PFSK-1 (cell line): ENCODE measurements around the gene DGKZ.

Experiments
- FOXP2 ChIP-seq: optimal IDR thresholded peaks from 2 replicates; pipeline ENCODE3; 2011; ENCODE audit warnings: borderline replicate concordance, control low read depth, inconsistent platforms; ENCODE audit not compliant: insufficient read depth; ENCODE audit errors: extremely low read length, extremely low read depth
- POLR2AphosphoS5 ChIP-seq: IDR thresholded peaks from 2 replicates; pipeline ENCODE4 v1.6.1; 2012; ENCODE audit warnings: low read depth, mild to moderate bottlenecking, control low read depth, low read length, moderate library complexity
- SIN3A ChIP-seq: IDR thresholded peaks from 2 replicates; pipeline ENCODE4 v1.6.1; 2012; ENCODE audit warnings: mild to moderate bottlenecking, low read length, moderate library complexity, borderline replicate concordance; ENCODE audit not compliant: insufficient read depth
- TAF1 ChIP-seq: IDR thresholded peaks from 2 replicates; pipeline ENCODE4 v1.6.1; 2012; ENCODE audit warnings: low read length, control low read depth, borderline replicate concordance; ENCODE audit not compliant: insufficient read depth
- TF ChIP-seq, protein P1 (sequence below), 2 experiments: IDR thresholded peaks; 2 replicates each; pipeline versions ENCODE4 v1.6.1 to v1.8.0; 2011 to 2012; ENCODE audit warnings: low read depth in 2 of 2, low read length in 2 of 2, control low read depth in 1 of 2, inconsistent platforms in 1 of 2, mild to moderate bottlenecking in 1 of 2, moderate library complexity in 1 of 2; ENCODE audit not compliant: insufficient read depth in 1 of 2

The DGKZ gene

DNA sequence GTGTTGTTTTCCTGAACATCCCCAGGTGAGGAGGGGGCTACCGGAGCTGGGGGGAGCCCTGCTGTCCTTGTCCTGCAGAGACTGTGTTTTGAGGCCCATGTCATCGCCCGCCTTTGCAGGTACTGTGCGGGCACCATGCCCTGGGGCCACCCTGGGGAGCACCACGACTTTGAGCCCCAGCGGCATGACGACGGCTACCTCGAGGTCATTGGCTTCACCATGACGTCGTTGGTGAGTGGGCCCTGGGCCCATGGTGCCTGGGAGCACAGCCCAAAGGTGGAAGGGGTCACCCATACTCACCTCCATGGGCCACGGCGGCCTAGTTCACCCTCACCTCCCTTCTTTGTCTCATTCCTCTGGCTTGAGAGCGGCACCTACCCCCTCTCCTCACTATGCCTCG lies 27.6 kb downstream of the DGKZ start:
- no peak for TF ChIP-seq FOXP2
- TF ChIP-seq, protein P1, sequence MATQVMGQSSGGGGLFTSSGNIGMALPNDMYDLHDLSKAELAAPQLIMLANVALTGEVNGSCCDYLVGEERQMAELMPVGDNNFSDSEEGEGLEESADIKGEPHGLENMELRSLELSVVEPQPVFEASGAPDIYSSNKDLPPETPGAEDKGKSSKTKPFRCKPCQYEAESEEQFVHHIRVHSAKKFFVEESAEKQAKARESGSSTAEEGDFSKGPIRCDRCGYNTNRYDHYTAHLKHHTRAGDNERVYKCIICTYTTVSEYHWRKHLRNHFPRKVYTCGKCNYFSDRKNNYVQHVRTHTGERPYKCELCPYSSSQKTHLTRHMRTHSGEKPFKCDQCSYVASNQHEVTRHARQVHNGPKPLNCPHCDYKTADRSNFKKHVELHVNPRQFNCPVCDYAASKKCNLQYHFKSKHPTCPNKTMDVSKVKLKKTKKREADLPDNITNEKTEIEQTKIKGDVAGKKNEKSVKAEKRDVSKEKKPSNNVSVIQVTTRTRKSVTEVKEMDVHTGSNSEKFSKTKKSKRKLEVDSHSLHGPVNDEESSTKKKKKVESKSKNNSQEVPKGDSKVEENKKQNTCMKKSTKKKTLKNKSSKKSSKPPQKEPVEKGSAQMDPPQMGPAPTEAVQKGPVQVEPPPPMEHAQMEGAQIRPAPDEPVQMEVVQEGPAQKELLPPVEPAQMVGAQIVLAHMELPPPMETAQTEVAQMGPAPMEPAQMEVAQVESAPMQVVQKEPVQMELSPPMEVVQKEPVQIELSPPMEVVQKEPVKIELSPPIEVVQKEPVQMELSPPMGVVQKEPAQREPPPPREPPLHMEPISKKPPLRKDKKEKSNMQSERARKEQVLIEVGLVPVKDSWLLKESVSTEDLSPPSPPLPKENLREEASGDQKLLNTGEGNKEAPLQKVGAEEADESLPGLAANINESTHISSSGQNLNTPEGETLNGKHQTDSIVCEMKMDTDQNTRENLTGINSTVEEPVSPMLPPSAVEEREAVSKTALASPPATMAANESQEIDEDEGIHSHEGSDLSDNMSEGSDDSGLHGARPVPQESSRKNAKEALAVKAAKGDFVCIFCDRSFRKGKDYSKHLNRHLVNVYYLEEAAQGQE (IDR thresholded peaks at IDR 0.05; ENCODE audit: insufficient read depth in 1 of 2, low read depth in 2 of 2, low read length in 2 of 2): no peak
- no peak for TF ChIP-seq TAF1
- TF ChIP-seq SIN3A: no peak
- TF ChIP-seq POLR2AphosphoS5: no peak

DNA sequence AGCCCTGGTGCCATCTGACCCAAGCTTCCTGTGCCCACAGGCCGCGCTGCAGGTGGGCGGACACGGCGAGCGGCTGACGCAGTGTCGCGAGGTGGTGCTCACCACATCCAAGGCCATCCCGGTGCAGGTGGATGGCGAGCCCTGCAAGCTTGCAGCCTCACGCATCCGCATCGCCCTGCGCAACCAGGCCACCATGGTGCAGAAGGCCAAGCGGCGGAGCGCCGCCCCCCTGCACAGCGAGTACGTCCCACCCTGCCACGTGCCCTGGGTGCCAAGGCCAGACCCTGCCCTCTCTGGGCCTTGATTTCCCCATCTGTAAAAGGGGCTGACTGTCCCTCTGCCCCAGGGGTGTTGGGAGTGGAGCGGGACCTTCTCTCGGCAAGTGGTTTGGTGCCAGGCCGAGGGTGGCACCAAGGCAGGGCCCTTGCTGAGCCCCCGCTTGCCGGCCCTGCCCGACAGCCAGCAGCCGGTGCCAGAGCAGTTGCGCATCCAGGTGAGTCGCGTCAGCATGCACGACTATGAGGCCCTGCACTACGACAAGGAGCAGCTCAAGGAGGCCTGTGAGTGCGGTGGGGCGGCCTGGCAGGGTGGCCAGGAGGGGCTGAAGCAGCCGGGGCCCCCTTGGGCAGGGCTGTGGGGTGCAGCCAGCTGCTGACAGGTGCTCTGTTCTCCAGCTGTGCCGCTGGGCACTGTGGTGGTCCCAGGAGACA lies 28.3 kb downstream of the DGKZ start:
- TF ChIP-seq TAF1 (no peak), POLR2AphosphoS5 (no peak), SIN3A (no peak), FOXP2 (no peak)
- TF ChIP-seq, protein P1 (IDR thresholded peaks at IDR 0.05; ENCODE audit: insufficient read depth in 1 of 2, low read depth in 2 of 2, low read length in 2 of 2): no peak

DNA sequence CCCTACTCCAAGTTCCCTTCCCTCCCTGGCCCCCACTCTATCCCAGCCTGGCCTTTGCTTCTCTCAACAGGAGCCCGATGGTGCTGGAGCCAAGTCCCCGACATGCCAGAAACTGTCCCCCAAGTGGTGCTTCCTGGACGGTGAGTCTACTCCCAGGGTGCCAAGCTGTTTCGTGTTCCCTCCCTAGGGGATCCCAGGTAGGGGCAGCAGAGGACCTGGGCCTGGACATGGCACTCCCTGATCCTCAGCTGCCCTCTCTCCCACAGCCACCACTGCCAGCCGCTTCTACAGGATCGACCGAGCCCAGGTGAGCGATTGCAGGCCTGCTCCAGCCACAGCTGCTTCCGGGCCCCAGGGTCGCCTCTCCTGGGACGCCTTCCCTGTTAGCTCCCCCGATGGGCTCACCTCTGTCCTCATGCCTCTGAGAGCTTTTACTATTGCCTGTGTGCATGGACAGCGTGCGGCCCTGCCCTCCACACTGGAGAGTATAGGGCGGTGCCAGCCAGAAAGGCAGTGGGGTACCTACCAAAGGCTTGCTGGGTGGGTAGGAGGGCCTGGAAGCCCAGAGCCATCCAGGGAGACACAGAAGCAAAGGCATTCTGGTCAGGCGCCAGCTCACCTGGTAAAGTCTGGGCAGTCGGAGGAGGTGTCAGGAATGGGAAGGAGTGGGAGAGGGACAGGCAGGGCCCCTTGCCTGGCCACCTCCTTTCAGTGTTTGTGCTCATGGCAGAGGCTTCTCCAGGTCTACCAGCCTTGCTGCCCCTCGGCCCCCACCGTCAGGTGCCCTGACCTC lies 29.2 kb downstream of the DGKZ start:
- TF ChIP-seq, protein P1 (IDR thresholded peaks at IDR 0.05; ENCODE audit: insufficient read depth in 1 of 2, low read depth in 2 of 2, low read length in 2 of 2): no peak
- no peak for TF ChIP-seq FOXP2
- TF ChIP-seq POLR2AphosphoS5: no peak
- no peak for TF ChIP-seq TAF1
- no peak for TF ChIP-seq SIN3A

DNA sequence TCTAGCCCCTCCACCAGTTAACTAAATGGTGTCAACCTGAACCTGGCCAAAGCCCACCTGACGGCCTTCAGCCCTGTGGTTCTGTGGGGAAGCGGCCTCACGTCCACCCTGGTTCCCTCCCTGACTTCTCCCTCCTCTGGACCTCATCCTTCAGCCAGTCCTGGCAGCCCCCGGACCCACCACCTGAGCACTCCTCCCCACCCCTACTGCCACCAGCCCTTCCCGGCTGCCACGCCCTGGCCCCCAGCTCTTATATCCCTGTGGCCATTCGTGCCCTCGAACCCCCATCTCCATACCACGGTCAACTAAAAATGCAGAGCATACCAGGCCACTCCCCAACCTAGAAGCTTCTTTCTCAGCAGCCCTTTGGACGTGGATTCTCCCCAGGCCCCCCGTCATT lies 30.0 kb downstream of the DGKZ start:
- TF ChIP-seq FOXP2 (no peak), TAF1 (no peak), POLR2AphosphoS5 (no peak), SIN3A (no peak)
- TF ChIP-seq, protein P1 (IDR thresholded peaks at IDR 0.05; ENCODE audit: insufficient read depth in 1 of 2, low read depth in 2 of 2, low read length in 2 of 2): no peak
